GM18858 (cell line): Measurements from ENCODE around the gene PCBP2.
A peak's percentile ranks its signal among the peaks of the same experiment; 100 is the strongest.

Source experiments
- ATAC-seq: cut with Tn5 transposase; IDR thresholded peaks from one replicate; pipeline ENCODE4 v1.9.1; 2021; ENCODE audit not compliant: unreplicated experiment

The PCBP2 gene

DNA sequence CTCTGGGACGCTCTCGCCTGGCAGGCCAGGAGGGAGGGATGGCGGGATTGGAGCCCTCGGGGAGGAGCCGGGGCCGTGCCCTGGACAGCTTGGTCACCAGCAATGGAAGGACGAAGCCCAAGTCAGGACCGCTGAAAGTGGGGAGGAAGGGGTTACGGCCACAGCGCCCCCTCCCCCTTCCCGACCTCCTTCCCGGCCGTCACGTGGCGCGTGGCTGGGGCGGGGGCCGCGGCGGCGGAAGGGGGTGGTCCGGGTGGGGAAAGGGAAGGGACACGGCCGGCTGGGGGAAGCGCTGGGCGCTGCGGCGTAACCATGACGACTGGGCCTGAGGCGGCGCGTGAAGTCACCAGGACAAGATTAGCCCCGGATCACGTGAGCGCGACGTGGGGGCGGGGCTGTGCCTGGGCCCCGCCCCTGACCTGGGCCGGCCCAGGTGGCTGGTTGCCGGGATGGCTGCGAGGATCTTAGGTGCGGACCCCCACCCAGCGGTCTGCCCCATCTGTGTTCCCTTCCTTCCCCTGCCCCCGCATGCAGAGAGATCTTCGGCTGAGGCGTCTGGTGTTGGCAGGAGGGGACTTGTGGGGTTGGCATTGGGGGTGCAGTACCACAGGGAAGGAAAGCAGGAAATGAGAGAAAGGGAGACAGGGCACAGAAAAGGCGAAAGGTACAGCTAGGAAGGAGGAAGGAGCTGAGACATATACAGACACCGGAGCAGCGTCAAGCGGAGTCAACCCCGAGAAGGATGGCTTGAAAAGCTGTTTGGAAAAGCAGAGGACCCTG lies 41.1 kb downstream of the PCBP2 start:
- peak; percentile 82 for ATAC-seq

DNA sequence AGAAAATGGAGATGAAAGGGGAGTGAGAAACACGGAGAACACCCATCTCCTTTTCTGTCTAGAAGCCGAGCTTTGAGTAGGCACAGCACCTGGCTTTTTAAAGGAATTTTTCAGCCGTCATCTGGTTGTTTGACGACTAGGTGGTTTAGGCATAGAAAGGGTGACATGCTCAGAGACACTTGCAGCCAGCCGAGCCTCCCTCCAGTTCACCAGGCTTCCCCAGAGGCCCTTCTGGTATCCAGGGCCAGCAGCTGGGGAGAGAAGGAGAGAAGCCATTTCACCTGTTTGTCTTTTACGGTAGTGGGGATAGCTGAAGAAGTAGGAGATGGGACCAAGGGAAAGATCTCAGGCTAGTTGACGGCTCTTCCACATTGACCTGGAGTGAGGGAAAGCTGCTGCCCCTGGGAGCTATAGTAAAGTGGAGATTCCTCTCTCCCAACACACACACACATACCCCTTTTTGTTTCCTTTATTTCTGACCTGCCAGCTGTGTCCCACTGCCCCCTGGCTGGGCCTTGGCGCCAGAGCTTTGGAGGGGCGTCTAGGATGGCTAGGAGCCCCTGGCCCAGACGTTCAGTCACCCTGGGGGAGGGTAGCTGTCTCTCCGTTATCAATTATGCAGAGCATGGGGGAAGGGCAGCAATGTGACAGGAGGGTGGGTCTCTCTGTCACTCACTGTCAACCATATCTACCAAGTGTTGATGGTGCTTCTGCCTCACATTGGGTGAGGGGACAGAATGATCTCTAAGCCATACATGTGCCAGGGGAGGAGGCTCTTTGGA lies 41.9 kb downstream of the PCBP2 start:
- no peak for ATAC-seq

DNA sequence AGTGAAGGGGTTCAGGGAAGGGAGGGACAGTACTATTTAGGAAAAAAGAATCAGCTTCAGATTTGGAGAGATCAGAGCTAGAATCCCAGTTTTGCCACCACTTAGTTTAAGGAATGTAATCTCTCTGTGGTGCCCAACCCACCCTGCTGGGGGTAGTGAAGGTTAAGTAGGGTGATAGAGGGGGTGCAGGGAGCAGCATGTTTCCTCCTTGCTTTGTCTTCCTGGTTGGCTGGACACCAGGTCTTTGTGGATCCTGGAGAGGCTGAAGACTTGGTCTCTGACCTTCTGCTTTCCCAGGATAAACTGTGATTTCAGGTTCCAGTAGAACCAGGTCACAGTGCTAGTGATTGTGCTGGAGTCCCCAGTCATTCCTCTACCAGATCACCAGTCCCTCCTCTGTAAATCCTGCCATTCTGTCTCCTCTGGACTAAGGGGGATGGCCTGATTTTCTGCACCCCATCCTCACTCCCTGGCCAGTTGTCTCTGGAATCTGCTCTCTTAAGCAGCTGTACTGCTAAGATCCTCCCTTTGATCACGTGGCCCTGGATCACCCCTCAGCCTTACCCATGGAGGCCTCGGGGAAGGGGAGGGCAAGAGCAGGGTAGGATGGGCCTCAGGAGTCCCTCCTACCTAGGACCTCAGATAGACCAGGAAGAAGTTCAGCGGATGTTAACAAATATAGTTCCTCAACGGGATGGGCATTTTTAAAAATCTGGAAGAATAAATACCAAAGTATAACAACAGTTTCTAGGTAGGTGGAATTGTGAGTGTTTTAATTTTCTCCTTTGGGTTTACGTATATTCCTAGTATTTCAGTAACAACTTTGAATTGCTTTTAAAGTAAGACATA lies 44.2 kb downstream of the PCBP2 start:
- no peak for ATAC-seq

DNA sequence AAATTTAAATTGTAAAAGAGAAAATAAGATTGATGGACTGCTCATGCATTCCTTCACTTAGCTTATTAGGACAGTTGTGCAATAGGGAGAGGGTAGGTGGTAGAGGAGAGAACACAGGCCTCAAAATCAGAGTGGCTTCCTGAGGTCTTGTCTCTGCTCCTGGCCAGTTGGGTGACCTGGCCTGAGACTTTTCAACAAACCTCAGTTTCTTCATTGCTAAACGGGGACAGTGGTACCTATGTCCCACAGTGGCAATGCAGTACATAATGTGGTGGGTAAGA lies 44.8 kb downstream of the PCBP2 start:
- no peak for ATAC-seq

DNA sequence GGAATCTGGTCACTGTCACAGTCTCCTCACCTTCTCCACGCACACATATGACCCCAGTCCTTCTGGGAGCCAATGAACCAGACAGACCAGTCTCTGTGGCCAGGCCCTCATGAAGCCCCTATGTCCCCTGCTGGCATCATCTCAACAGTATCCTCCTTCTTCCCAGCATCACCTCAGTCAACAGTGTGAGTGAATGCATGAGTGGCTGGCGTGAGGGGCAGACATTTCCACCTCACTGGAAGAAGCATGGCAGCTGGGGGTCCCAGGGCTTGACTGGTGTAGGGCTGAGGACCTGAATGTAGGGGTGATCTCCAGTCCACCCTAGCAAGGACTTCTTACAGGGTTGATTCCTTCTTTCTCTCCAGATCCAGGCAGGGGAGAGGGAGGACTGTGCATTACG lies 45.6 kb downstream of the PCBP2 start:
- no peak for ATAC-seq

DNA sequence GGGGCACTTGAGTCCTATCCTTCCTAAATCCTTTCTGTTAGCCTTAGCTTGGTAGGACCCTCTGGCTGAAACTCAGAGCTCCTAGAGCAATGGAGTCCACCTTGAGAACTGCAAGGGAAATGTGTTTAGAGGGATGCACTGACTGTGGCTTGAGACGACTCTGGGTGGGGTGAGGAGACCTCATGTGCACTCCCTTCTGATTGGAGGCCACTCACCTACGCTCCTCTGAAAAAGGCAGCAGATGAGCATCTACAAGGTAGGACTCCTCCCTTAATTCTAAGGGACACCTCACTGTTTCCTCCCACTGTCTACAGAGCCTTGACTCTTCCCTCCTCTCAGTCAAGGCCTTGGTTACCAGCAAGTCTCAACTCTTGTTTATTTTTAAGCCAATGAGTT lies 46.3 kb downstream of the PCBP2 start:
- no peak for ATAC-seq

DNA sequence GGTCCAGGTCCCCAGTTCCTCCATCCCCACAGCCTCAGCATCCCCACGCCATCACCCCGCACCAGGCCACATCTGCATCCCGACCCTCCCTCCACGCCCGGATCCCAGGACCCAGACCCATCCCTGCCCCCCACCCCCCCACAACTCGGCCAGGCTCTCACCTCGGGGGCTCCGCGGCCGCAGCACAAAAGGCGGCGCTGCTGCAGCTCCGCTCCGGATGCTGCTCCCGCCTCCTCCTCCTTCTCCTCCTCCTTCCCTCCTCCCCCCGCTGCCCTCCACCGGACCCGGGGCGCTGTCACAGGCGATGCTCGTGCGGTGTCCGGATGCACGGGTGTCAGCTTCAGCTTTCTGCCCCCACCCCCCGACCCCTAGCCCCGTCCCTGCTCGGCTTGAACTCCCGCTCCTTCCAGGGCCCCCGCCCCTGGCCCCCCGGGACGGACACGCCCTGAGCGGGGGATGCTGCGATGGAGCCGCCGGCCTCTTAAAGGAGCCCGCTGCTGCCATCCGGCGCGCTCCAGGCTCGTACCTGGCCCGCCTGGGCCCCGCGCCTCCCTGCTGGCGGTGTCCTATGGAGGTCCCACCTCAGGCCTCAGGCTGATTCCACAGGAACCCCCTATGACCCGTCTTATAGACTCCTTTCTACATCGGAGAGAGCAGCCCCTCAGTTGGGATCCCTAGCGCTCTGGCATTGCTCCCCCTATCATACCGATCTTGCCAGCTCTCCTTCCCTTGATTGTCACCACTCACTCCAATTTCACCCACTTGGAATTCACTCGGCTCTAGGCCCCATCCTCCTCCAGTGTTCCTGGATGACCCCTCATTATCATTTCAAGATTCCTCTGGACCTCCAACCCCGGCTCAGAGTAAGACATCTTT lies 47.6 kb downstream of the PCBP2 start, which contains the start of gene MAP3K12:
TSS of gene MAP3K12 (minus strand) at position 193 of the 876 bp plus-strand sequence. CDS start 12,067 bp downstream, outside the sequence.
- no peak for ATAC-seq

DNA sequence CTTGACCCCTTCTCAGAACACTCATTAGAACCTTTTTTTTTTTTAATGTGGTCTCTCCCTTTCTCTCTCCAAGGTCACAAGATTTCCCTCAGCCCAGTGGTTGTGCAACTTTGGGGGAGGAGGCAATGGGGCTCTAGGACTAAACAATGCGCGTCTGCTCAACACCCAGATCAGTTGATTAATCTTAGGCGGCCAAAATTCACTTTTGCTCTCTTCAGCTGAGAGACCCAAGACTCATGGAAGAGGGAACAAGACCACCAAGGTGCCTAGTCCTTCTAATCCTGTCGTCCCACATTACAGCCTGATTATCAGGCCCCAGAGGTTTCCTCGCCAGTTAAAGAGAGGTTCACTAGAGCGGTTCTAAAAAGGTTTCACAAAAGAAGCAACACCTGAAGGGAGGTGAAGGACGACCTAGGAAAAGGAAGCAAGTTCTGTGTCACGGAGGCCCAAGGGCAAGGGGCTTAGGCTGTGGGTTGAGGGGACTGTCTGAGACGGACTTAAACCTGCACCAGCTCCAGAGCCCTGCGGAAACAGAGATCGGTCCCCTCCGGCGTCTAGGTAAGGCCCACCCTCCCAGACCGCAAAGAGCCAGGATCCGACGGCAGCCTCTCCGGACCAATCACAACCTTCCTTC lies 48.4 kb downstream of the PCBP2 start:
- no peak for ATAC-seq

DNA sequence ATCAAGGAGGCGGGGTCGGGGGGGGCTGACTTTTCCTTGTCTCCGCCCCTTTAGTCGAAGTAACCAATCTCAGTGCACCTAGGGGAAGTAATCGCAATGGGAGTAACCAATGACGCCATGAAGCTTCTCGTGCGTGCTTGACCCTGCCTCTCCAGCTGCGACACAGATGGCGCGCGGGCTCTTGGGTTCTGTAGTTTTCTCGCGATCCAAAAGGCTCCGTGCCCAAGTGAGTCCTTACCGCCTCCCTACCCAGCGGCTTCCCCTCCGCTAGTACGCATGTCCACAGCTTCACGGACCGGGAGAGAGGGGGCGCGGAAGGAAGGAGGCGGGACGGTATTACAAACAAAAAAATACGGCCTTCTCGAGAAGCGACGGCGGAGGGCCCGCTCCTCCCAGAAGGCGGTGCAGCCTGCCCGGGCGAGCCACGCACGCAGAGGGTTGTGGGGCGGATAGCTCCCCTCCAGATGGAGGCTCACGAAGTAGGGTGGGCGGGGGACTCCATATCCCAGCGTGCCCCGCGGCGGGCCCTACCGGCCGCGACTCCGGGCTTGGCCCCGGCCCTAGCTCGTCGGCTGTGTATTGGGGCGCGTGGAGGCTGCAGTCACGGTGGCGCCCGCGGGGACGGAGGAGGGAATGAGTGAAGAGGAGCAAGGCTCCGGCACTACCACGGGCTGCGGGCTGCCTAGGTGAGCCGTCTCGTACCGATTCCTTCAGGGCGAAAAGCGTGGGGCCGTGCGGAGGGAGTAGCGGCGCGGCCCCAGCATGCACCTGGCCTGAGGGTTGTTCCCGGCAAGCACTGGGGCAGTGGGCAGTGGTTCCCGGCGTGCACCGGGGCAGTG lies 49.1 kb downstream of the PCBP2 start, which contains the start of gene TARBP2:
TSS of gene TARBP2 (plus strand) at position 508 of the 839 bp plus-strand sequence. CDS start at position 634, 126 bp downstream.
- peak; percentile 59 for ATAC-seq

DNA sequence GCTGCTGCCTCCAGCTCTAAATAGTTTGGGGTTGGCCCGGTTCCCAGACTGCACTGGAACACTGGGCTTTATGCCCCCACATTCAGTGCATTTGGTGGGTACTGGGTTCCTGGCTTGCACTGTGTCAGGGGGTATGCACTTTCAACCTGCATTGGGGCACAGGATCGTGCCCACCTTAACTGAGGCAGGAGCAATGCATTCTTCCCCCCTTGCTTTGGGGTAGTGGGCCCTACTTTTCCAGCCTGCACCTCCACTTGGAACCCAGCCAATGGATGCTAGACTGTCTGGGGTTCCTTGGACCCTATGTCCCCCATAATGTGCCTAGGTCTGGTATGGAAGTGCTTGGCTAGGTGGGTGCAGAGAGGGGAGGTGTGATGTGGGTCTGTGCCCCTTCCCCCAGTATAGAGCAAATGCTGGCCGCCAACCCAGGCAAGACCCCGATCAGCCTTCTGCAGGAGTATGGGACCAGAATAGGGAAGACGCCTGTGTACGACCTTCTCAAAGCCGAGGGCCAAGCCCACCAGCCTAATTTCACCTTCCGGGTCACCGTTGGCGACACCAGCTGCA lies 49.8 kb downstream of the PCBP2 start:
- ATAC-seq: no peak

DNA sequence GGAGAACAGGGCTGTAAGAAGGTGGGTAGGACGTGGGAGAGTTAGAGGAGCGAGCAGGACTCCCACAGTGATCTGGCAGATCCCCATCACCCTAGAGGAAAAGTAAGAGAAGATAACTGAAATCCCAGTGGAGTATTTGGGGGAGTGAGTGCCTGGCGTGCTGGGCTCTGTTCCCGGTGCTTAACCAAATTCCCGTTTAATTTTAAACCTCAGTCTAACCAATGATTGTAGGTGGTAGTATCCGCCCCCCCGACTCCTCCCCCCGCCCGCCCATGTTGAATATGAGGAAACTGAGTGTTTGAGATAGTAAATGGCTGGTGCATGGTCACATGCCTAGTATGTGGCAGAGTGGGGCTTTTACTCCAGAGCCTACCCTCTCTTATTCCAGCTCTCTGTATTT lies 50.4 kb downstream of the PCBP2 start:
- ATAC-seq: no peak

DNA sequence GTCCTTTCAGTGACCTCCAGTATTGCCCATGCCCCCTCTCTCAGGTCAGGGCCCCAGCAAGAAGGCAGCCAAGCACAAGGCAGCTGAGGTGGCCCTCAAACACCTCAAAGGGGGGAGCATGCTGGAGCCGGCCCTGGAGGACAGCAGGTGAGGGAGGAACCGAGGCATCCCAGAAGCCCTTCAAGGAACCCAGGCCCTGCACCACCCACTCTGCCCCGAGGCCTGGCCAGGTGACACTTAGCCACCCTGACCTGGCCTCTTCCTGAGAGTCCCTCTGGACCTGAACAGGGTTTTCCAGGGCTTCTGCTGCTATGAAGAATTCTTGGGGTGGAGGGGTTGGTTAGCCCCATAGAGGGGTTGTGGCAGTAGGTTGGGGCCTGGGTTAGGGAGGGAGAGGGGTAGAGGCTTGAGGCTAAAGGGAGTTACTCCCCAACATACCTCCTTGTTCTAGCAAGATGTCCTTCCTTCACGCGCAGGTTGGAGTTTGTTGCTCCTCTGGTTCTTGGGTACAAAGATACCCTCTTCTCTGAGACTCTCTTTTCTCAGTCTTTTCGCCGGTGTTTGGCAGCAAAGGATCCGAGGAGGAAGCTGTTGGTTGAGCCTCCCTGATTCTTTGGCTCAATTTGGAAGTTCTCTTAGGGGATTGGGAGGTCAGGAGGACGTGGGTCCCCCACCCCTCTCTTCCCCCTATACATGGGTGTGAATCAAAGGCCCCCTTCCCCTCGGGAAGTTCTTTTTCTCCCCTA lies 51.3 kb downstream of the PCBP2 start:
- ATAC-seq: no peak

DNA sequence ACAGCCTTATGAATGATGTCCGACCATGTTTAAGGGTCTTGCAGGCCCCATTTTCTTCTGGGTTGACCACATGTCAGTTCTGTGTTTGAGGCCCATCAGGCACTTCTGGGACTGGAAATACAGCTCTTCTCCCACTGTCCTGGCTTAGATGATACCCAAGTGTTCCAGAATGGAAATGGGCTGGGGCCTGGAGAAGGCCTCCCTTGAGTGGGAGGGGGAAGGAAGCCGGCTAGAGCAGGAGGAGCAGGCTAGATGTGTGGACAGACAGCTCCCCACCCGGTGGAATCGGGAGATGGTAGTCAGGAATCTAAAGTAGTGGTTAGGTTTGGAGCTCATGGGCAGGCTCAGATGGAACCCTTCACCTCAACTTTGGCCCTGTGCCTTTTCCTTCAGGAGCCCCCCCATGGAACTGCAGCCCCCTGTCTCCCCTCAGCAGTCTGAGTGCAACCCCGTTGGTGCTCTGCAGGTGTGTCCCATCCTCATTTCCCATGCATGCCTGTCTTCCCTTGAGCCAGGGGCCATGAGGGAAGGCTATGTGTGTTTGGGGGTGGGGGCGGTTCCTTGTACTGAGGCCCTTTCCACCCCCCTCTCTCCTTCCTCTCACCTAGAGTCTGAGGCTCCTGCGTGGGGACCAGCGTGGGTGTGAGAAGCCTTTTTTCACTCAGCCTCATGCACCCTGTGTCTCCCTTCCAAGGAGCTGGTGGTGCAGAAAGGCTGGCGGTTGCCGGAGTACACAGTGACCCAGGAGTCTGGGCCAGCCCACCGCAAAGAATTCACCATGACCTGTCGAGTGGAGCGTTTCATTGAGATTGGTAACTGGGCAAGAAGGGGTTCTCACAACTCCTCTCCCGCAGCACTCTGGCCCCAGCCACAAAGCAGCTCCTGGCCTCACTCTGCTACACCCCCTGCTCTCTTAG lies 52.4 kb downstream of the PCBP2 start:
- no peak for ATAC-seq

DNA sequence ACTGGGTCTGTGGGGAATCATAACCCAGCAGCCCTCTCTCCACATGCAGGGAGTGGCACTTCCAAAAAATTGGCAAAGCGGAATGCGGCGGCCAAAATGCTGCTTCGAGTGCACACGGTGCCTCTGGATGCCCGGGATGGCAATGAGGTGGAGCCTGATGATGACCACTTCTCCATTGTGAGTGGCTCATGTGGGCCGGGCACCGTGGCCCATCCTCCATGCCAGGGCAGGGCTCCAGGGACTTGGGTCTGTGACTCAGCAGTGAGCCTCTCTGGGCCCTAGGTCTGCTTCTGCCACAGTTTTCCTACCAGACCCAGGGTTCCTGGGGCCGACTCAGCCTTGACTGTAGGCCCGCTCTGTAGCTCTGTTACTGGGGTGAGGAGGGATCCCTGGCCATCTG lies 53.2 kb downstream of the PCBP2 start:
- ATAC-seq: no peak

DNA sequence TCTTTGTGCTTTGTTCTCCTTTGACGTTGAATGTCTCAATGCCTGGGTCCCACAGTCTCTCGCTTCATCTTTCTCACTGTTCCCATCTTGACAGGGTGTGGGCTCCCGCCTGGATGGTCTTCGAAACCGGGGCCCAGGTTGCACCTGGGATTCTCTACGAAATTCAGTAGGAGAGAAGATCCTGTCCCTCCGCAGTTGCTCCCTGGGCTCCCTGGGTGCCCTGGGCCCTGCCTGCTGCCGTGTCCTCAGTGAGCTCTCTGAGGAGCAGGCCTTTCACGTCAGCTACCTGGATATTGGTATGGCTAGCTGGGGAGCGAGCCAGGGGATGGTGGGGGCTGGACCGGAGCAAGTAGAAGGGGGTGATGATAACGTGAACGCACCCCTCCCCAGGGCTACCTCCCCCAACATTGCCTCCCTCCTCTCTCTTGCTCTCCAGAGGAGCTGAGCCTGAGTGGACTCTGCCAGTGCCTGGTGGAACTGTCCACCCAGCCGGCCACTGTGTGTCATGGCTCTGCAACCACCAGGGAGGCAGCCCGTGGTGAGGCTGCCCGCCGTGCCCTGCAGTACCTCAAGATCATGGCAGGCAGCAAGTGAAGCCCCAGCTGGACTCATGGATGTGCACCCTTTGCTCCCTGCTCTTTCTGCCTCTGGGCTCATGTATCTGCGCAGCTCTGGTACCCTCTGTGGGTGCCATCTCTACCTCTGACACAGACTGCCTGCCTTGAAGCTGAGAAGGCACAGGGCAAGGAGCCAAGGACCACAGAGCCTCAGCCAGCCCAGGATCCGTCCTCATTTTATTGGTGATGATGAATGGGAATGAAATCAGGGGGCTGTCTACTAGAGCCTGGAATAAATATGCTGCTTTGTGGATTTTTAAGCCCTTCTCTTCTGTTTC lies 53.9 kb downstream of the PCBP2 start:
- no peak for ATAC-seq

DNA sequence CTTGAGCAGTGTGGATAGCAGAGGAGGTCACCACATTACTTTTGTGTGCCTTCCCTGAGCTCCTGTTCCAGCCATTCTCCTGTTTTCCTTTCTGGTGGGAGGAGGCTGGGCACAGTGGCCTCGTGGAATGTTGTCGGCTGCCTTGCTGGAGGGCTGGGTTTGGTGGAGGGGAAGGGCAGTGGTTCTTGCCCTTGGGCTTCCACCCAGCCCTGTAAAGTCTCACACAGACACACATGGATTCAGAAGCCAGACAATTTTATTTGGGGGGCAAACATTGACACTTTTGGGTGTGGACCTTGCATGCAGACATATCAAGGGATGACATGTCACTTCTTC lies 54.5 kb downstream of the PCBP2 start:
- no peak for ATAC-seq
